ENCODE measurements around the gene HEG1. TPM values are rescaled to one million over a fixed set of nuclear protein-coding genes. Genes with fewer than 3 reads are reported as not detected.

Gene HEG1
- total RNA-seq, 1 donor: 114 TPM

DNA sequence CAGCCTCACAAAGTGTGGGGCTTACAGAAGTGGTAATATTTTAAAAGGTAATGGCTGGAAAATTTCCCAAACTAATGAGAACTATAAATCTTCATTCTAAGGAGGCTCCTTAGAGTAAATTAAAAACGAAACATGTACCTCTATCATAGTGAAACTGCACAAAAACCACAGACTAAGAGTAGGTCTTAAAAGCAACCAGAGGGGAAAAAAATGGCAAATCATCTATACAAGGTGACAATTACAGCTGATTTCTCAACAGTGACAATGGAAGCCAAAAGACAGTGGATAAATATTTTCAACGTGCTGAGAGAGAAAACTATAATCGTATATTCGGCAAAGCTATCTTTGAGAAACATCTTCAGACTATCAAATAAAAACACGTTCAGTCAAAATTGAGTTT lies 20.6 kb downstream of the HEG1 start:
- no peak overlapping the region for H3K27ac ChIP-seq (ENCODE audit: low read depth, low read length)
- H3K4me1 ChIP-seq (ENCODE audit: insufficient read depth, low read length): peaks cover 20% of the 10 kb centered on the region
- H3K4me3 ChIP-seq (ENCODE audit: insufficient read depth, low read length): no peak overlapping the region
- peaks cover 91% of the 10 kb centered on the region for H3K79me2 ChIP-seq (ENCODE audit: insufficient read depth, low read length)
- H3K27me3 ChIP-seq (ENCODE audit: insufficient read depth, low read length): no peaks in the 10 kb centered on the region
- no peaks in the 10 kb centered on the region for H3K36me3 ChIP-seq (ENCODE audit: insufficient read depth, low read length)
- TF ChIP-seq, protein P1, sequence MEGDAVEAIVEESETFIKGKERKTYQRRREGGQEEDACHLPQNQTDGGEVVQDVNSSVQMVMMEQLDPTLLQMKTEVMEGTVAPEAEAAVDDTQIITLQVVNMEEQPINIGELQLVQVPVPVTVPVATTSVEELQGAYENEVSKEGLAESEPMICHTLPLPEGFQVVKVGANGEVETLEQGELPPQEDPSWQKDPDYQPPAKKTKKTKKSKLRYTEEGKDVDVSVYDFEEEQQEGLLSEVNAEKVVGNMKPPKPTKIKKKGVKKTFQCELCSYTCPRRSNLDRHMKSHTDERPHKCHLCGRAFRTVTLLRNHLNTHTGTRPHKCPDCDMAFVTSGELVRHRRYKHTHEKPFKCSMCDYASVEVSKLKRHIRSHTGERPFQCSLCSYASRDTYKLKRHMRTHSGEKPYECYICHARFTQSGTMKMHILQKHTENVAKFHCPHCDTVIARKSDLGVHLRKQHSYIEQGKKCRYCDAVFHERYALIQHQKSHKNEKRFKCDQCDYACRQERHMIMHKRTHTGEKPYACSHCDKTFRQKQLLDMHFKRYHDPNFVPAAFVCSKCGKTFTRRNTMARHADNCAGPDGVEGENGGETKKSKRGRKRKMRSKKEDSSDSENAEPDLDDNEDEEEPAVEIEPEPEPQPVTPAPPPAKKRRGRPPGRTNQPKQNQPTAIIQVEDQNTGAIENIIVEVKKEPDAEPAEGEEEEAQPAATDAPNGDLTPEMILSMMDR (IDR thresholded peaks at IDR 0.05; ENCODE audit: extremely low read depth, low read depth, low read length): no peak
- H2AFZ ChIP-seq (ENCODE audit: low read length): no peak overlapping the region
- DNase-seq (ENCODE audit: insufficient read length, low spot score, missing footprints): no peak
- no peaks in the 10 kb centered on the region for H3K9me3 ChIP-seq (ENCODE audit: low read depth, low read length)
- H4K20me1 ChIP-seq (ENCODE audit: insufficient read depth, low read length): peaks cover 85% of the 10 kb centered on the region
- H3K4me2 ChIP-seq (ENCODE audit: insufficient read depth, low read length): no peak overlapping the region

DNA sequence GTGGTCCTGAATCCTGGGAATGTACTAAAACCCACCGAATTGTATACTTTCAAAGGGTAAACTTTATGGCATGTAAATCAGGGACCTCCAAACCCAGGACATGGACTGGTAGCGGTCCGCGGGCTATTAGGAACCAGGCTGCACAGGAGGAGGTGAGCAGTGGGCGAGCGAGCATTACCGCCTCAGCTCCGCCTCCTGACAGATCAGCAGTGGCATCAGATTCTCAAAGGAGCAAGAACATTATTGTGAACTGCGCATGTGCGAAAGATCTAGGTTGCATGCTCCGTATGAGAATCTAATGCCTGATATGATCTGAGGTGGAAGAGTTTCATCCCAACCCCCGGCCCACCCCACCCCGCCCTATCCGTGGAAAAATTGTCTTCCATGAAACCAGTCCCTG lies 22.2 kb downstream of the HEG1 start:
- no peak overlapping the region for H3K27ac ChIP-seq (ENCODE audit: low read depth, low read length)
- no peak for DNase-seq (ENCODE audit: insufficient read length, low spot score, missing footprints)
- H3K79me2 ChIP-seq (ENCODE audit: insufficient read depth, low read length): peaks cover 89% of the 10 kb centered on the region
- H3K4me2 ChIP-seq (ENCODE audit: insufficient read depth, low read length): no peak overlapping the region
- peaks cover 10% of the 10 kb centered on the region for H3K4me1 ChIP-seq (ENCODE audit: insufficient read depth, low read length)
- H3K36me3 ChIP-seq (ENCODE audit: insufficient read depth, low read length): peaks cover 8% of the 10 kb centered on the region
- H3K27me3 ChIP-seq (ENCODE audit: insufficient read depth, low read length): no peaks in the 10 kb centered on the region
- H2AFZ ChIP-seq (ENCODE audit: low read length): no peak overlapping the region
- peaks cover 79% of the 10 kb centered on the region for H4K20me1 ChIP-seq (ENCODE audit: insufficient read depth, low read length)
- no peaks in the 10 kb centered on the region for H3K9me3 ChIP-seq (ENCODE audit: low read depth, low read length)
- no peak overlapping the region for H3K4me3 ChIP-seq (ENCODE audit: insufficient read depth, low read length)
- TF ChIP-seq, protein P1 (IDR thresholded peaks at IDR 0.05; ENCODE audit: extremely low read depth, low read depth, low read length): no peak

DNA sequence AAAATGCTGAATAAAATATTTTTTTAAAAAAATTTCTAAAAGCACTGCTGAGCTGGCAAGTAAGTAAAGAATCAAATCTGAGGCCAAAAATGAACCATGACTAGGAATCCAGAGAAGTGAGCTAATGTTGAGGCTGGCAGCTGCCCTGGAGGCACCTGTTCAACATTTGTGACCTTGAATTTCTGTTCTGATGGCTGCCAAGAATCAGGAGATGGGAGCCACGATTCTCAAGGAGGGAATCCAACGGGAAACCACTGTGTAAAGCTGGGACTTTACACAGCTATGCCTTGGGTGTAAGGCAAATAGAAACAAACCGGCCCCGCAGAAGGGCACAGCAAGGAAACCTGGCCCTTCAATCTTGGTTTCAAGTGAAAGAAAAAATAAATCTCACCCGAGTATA lies 22.7 kb downstream of the HEG1 start:
- peaks cover 10% of the 10 kb centered on the region for H3K4me1 ChIP-seq (ENCODE audit: insufficient read depth, low read length)
- H3K27ac ChIP-seq (ENCODE audit: low read depth, low read length): peak overlapping the region; percentile 30
- no peak overlapping the region for H3K4me3 ChIP-seq (ENCODE audit: insufficient read depth, low read length)
- no peak for DNase-seq (ENCODE audit: insufficient read length, low spot score, missing footprints)
- TF ChIP-seq, protein P1 (IDR thresholded peaks at IDR 0.05; ENCODE audit: extremely low read depth, low read depth, low read length): no peak
- H3K4me2 ChIP-seq (ENCODE audit: insufficient read depth, low read length): no peak overlapping the region
- no peaks in the 10 kb centered on the region for H3K27me3 ChIP-seq (ENCODE audit: insufficient read depth, low read length)
- peaks cover 13% of the 10 kb centered on the region for H3K36me3 ChIP-seq (ENCODE audit: insufficient read depth, low read length)
- H4K20me1 ChIP-seq (ENCODE audit: insufficient read depth, low read length): peaks cover 78% of the 10 kb centered on the region
- no peaks in the 10 kb centered on the region for H3K9me3 ChIP-seq (ENCODE audit: low read depth, low read length)
- no peak overlapping the region for H2AFZ ChIP-seq (ENCODE audit: low read length)
- H3K79me2 ChIP-seq (ENCODE audit: insufficient read depth, low read length): peaks cover 89% of the 10 kb centered on the region

DNA sequence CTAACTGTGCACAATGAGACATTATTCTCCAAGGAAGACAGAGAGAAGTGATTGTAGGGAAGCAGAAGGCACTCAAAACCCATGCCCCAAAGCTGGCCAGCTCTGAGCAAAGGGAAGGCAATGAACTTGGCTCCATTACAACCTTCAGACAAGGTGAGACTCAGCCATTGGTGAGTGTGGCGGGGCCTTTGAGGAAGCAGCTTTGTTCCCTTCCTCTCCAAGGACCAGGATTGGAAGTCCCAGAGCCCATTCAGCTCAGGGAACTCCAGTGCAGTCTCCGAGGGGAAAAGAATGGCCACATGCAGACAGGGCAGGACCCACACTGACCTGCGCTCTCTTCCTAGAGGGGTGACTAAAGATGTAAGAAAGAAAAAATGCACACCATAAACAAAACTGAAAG lies 23.1 kb downstream of the HEG1 start:
- Histone ChIP-seq H2AFZ (ENCODE audit: low read length) (no peak overlapping the region), H3K79me2 (ENCODE audit: insufficient read depth, low read length) (peaks cover 89% of the 10 kb centered on the region), H3K36me3 (ENCODE audit: insufficient read depth, low read length) (peaks cover 18% of the 10 kb centered on the region), H3K9me3 (ENCODE audit: low read depth, low read length) (no peaks in the 10 kb centered on the region), H3K4me2 (ENCODE audit: insufficient read depth, low read length) (no peak overlapping the region), H3K27ac (ENCODE audit: low read depth, low read length) (peak overlapping the region; percentile 30), H3K27me3 (ENCODE audit: insufficient read depth, low read length) (no peaks in the 10 kb centered on the region), H4K20me1 (ENCODE audit: insufficient read depth, low read length) (peaks cover 78% of the 10 kb centered on the region), H3K4me3 (ENCODE audit: insufficient read depth, low read length) (no peak overlapping the region), H3K4me1 (ENCODE audit: insufficient read depth, low read length) (peaks cover 10% of the 10 kb centered on the region)
- TF ChIP-seq, protein P1 (IDR thresholded peaks at IDR 0.05; ENCODE audit: extremely low read depth, low read depth, low read length): no peak
- DNase-seq (ENCODE audit: insufficient read length, low spot score, missing footprints): no peak
